ENCODE data around the gene CPNE6. TPM values are rescaled to one million over a fixed set of nuclear protein-coding genes. Genes with fewer than 3 reads are reported as not detected.

CPNE6 gene
- total and polyA plus RNA-seq, 2 of the 8 experiments (the other 6 are each of a cell fraction or from before 2014, with no cell fraction given), result 0.05 TPM; not detected in 1

DNA sequence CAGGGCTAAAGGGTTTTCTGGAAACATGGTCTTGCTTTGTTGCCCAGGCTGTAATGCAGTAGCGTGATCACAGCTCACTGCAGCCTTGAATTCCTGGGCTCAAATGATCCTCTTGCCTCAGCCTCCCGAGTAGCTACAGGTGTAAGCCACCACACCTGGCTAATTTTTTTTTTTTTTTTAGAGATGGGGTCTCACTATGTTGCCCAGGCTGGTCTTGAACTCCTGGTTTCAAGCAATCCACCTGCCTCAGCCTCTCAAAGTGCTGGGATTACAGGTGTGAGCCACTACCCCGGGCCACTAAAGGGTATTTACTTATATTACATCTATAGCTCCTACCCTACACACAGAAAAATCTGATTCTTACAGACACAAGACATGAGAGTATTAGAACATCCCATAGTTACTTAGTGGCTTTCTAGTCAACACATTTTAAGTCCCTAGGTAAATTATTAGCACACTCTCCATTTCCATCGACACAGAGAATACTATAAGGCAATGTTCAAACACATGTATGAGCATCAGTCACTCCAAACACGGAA lies 37.0 kb downstream of the CPNE6 start:
- no peak for FAIRE-seq
- H2BK5ac ChIP-seq (ENCODE audit: low read depth, low read length), result no peak overlapping the region
- no peak overlapping the region for H4K91ac ChIP-seq (replicated peaks; ENCODE audit: insufficient read length, low read length)
- no peak overlapping the region for H4K8ac ChIP-seq (ENCODE audit: extremely low read depth, insufficient read depth, low read length)
- H3K56ac ChIP-seq (replicated peaks; ENCODE audit: insufficient read length, low read depth, low read length), result no peak overlapping the region
- no peak overlapping the region for H2BK15ac ChIP-seq (ENCODE audit: low read length)
- H2BK20ac ChIP-seq (ENCODE audit: low read length), result no peak overlapping the region
- H3K23ac ChIP-seq (ENCODE audit: insufficient read length), result no peak overlapping the region
- no peak overlapping the region for H2BK120ac ChIP-seq (replicated peaks; ENCODE audit: low read depth, low read length)
- ChIA-PET CTCF (ENCODE audit: partially characterized antibody) (interaction anchor here (0.6 to 12.2 kb wide), 33 partner anchors 10 to 540 kb away, joined by 3 to 160 read pairs (median 3); partner anchors contain the start of genes CARMIL3, IRF9, PCK2 and PSME1), POLR2A (ENCODE audit: partially characterized antibody) (interaction anchor here (0.7 to 23.9 kb wide), 9 partner anchors 8 to 914 kb away, joined by 3 to 626 read pairs (median 26); partner anchors contain the start of genes CPNE6, DCAF11, EMC9 and NRL)
- H3K9me3 ChIP-seq (ENCODE audit: insufficient read depth in 2 of 2, low read depth in 1 of 2, low read length in 1 of 2), result peaks cover 7% of the 10 kb centered on the region in 2 experiments; a peak in 3 of 4 replicates
- H2AFZ ChIP-seq (ENCODE audit: low read length), result no peak overlapping the region
- H2AK5ac ChIP-seq (ENCODE audit: low read depth, low read length), result no peak overlapping the region
- DNase-seq (ENCODE audit: low read depth in 1 of 2, low spot score in 2 of 2), result no peak
- no peaks in the 10 kb centered on the region for H3K4me1 ChIP-seq (replicated peaks in 1 of 4; ENCODE audit: control insufficient read depth in 3 of 4, insufficient read depth in 4 of 4, low read length in 3 of 4)
- H3K36me3 ChIP-seq (ENCODE audit: control insufficient read depth in 2 of 4, insufficient read depth in 4 of 4, low read length in 3 of 4), result peaks cover 0 to 15% (median 7%) of the 10 kb centered on the region in 4 experiments; a peak in 5 of 8 replicates
- no peaks in the 10 kb centered on the region for H3K79me1 ChIP-seq (ENCODE audit: low read depth, low read length)
- H3K18ac ChIP-seq (ENCODE audit: extremely low read depth, low read length), result no peak overlapping the region
- H4K20me1 ChIP-seq (replicated peaks in 1 of 2; ENCODE audit: control insufficient read depth in 1 of 2, insufficient read depth in 2 of 2, low read length in 2 of 2), result no peaks in the 10 kb centered on the region
- H3K4me3 ChIP-seq (ENCODE audit: extremely low read depth in 1 of 4, insufficient read depth in 2 of 4, low read depth in 3 of 4, low read length in 4 of 4), result no peak overlapping the region
- WGBS, 2 experiments (ENCODE audit: extremely low coverage in 1 of 2, insufficient coverage in 1 of 2, insufficient read length in 1 of 2, insufficient replicate concordance in 2 of 2, low coverage in 1 of 2, low lambda C conversion rate in 2 of 2, missing lambda C conversion rate in 1 of 2), result 44% methylated on average over 5 of the region's 5 CpGs; no CpG with 5 or more reads in 1 of the 2 experiments
- no peak overlapping the region for H3K14ac ChIP-seq (ENCODE audit: insufficient read length)
- no peaks in the 10 kb centered on the region for H3K79me2 ChIP-seq (ENCODE audit: control insufficient read depth in 1 of 2, insufficient read depth in 2 of 2, low read length in 2 of 2)
- no peak overlapping the region for H3K4me2 ChIP-seq (ENCODE audit: insufficient read depth in 1 of 2, low read depth in 2 of 2, low read length in 2 of 2)
- H3K4ac ChIP-seq (replicated peaks; ENCODE audit: insufficient read length, low read depth, low read length), result no peak overlapping the region
- no peak overlapping the region for H4K5ac ChIP-seq (ENCODE audit: insufficient read length, low read depth, low read length)
- H3K27me3 ChIP-seq (replicated peaks in 1 of 4; ENCODE audit: control insufficient read depth in 3 of 4, extremely low read depth in 1 of 4, insufficient read depth in 3 of 4, low read length in 3 of 4), result no peaks in the 10 kb centered on the region
- H3K27ac ChIP-seq (ENCODE audit: low read depth, low read length), result no peak overlapping the region
- H2BK12ac ChIP-seq (ENCODE audit: low read depth, low read length), result no peak overlapping the region
- H3K23me2 ChIP-seq (ENCODE audit: low read depth, low read length), result no peaks in the 10 kb centered on the region; the same call in 1 of the 2 replicates
- no peak overlapping the region for H3K9ac ChIP-seq (replicated peaks in 1 of 4; ENCODE audit: extremely low read depth in 1 of 4, low read depth in 3 of 4, low read length in 3 of 4)
- no peak for TF ChIP-seq SIX5 (IDR thresholded peaks at IDR 0.05; ENCODE audit: low read depth, low read length)
- TF ChIP-seq, protein P1, sequence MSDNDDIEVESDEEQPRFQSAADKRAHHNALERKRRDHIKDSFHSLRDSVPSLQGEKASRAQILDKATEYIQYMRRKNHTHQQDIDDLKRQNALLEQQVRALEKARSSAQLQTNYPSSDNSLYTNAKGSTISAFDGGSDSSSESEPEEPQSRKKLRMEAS (IDR thresholded peaks at IDR 0.05), result no peak
- no peak for TF ChIP-seq BACH1 (IDR thresholded peaks at IDR 0.05; ENCODE audit: low read length)
- no peak for TF ChIP-seq POLR2AphosphoS5 (IDR thresholded peaks at IDR 0.05; ENCODE audit: low read depth, low read length)
- TF ChIP-seq RXRA (IDR thresholded peaks at IDR 0.05; ENCODE audit: insufficient read depth, low read depth, low read length), result no peak
- TF ChIP-seq, protein P2, sequence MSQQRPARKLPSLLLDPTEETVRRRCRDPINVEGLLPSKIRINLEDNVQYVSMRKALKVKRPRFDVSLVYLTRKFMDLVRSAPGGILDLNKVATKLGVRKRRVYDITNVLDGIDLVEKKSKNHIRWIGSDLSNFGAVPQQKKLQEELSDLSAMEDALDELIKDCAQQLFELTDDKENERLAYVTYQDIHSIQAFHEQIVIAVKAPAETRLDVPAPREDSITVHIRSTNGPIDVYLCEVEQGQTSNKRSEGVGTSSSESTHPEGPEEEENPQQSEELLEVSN (IDR thresholded peaks at IDR 0.05), result no peak
- TF ChIP-seq TAF7 (optimal IDR thresholded peaks at IDR 0.05; ENCODE audit: borderline replicate concordance, low read depth, low read length), result no peak
- TF ChIP-seq, protein P3, sequence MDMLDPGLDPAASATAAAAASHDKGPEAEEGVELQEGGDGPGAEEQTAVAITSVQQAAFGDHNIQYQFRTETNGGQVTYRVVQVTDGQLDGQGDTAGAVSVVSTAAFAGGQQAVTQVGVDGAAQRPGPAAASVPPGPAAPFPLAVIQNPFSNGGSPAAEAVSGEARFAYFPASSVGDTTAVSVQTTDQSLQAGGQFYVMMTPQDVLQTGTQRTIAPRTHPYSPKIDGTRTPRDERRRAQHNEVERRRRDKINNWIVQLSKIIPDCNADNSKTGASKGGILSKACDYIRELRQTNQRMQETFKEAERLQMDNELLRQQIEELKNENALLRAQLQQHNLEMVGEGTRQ (IDR thresholded peaks at IDR 0.05; ENCODE audit: low read length), result no peak
- TF ChIP-seq, protein P4, sequence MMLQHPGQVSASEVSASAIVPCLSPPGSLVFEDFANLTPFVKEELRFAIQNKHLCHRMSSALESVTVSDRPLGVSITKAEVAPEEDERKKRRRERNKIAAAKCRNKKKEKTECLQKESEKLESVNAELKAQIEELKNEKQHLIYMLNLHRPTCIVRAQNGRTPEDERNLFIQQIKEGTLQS (IDR thresholded peaks at IDR 0.05; ENCODE audit: insufficient read depth, low read depth, low read length), result no peak
- no peak for TF ChIP-seq CTBP2 (IDR thresholded peaks at IDR 0.05; ENCODE audit: borderline replicate concordance, insufficient read depth, insufficient read length, low read length)

Data from H1 (cell line).